HG02885 (cell line): ENCODE results near the gene EIF3I.

ENCODE experiments used
- ATAC-seq: cut with Tn5 transposase; IDR thresholded peaks from one replicate; pipeline ENCODE4 v1.9.1; 2021; ENCODE audit warnings: mild to moderate bottlenecking; ENCODE audit not compliant: unreplicated experiment, poor library complexity

EIF3I gene

GRCh38 chr1:32228771-32229170 lies 6.6 kb downstream of the EIF3I start:
- ATAC-seq = no peak

- ATAC-seq = no peak
These were observed 9.7 kb downstream of the EIF3I start for GRCh38 chr1:32231843-32232432.

DNA sequence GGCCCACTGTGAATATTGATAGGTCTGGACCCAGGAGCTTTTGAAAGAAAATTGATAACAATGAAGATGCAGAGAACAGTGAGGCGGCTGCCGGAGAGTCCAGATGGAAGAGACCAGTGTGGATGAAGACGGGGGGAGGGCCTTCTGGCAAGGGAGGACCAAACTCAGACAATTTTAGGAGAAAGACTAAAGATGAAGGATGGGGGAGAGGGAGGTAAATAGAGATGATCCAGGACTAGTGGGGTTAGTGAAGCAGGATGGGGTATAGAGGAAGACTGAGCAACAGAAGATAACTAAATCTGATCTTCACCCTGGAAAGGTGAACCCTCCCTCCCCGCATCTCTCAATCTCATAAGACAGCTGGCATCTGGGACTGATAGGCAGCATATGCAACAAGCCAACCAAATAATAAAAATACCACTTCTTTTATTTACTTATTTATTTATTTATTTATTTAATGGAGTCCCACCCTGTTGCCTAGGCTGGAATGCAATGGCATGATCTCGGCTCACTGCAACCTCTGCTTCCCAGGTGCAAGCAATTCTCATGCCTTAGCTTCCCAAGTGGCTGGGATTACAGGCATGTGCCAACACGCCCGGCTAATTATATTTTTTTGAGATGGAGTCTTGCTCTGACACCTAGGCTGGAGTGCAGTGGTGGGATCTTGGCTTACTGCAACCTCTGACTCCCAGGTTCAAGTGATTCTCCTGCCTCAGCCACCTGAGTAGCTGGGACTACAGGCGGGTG lies 10.5 kb downstream of the EIF3I start:
- no peak for ATAC-seq

DNA sequence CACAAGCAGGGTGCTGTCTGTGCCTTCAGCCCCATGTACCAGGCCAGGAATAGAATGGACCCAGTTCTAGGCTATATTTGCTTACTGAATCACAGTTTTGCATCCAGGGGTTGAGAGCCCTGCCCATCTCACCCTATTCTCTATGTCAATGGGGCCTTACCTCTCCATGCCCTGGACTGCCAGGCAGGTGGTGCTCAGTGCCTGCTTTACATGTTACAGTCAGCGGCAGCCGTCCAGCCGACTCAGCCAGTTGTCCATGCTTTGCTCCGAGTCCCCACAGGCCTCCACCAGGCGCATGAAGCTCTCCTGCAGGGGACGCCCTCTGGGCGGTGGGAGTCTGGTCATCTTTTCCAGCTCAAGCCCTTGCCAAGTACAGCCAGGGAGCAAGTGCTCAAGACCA lies 12.6 kb downstream of the EIF3I start:
- ATAC-seq = no peak

- ATAC-seq = no peak
These were observed 17.1 kb downstream of the EIF3I start for GRCh38 chr1:32239337-32239736.

GRCh38 chr1:32239790-32240139 lies 17.6 kb downstream of the EIF3I start:
- ATAC-seq = no peak

DNA sequence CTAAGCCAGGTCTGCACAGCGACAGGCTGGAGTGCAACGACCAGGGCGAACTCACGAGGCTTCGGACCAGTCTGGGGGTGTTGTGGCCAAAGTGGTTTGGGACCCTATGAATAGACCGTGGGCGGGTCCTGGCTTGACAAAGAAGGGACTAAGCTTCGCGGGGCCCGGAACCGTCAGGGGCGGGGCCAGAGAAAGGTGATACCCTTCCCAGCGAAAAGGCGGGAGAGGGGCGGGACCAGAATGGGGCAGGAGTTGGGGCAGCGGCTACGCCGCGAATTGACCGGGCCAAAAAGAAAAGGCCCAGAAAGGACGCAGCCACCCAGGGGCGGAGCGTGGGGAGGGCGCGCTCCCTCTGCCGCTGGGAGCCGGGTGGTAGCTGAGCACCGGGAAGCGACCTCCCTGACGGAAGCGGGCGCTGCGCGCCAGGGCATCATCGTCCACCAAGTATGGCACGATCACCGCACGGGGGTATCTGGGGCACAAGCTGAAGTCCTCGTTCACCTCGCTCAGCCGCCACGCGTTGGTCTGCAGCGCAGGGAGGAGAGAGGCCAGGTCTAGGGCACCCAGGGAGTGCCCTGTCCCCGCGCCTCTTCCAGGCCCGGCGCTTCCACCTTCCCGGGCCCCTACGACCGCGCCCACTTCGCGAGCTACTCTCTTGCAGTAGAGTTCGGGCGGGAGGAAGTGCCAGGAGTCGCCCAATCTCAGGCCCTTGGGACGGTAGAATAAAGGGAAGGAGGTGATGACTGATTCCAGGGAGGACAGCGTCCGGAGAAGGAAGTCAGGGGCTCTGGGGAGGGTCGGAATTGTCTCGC lies 18.1 kb downstream of the EIF3I start:
- no peak for ATAC-seq

- ATAC-seq = no peak
These were observed 19.0 kb downstream of the EIF3I start for GRCh38 chr1:32241001-32241763.

DNA sequence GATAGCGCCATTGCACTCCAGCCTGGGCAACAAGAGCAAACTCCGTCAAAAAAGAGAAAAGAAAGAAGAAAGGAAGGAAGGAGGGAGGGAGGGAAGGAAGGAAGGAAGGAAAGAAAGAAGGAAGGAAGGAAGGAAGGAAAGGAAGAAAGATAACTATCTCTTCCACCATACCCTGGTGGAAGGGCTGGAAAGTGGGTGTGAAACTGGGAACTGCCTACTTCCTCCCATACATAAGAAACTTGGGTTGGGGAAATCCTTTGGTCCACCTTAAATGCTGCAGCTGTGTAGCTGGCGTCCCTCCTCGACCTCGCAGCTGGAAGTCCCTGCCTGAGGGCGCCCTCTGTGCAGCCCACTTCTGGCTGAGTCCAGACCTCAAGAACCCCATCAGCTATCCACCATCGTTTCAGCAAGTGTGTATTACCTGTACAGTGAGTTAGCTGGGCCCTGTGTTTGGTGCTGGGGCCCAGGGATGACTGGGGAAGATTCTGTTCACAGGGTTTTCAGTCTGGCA lies 20.2 kb downstream of the EIF3I start:
- ATAC-seq = no peak

DNA sequence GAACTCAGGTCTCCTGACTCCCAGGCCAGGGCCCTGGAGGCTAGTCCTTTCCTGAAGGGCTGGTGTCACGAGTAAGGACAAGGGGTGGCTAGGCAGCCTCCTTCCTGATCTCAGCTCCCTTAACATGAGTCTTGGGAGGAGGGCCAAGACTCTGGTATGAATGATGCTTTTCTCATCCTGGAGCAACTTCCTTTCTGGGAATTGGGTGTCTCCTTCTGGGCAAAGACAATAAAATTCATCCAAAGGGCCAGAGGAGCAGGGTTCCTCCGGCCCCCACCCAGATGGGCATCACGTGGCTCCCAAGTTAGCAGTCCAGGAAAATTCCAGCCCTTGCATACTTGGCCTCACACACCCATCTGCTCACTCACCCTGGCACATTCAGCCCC lies 24.7 kb downstream of the EIF3I start, which contains the start of gene FAM167B:
Gene FAM167B (plus strand): TSS at position 335 of the 386 bp plus-strand sequence. CDS start 200 bp downstream, outside the sequence.
- no peak for ATAC-seq

DNA sequence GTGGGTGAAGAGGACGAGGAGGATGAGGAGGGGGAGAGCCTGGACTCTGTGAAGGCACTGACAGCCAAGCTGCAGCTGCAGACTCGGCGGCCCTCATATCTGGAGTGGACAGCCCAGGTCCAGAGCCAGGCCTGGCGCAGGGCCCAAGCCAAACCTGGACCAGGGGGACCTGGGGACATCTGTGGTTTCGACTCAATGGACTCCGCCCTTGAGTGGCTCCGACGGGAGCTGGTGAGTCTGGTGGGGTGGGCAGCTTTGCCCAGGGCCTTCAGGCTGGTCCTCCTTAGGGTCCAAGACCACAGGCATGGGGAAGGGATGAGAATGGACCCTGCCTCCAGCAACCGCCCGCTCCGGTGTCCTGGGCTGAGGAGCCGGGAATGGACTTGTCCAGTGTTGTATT lies 25.2 kb downstream of the EIF3I start:
- no peak for ATAC-seq

DNA sequence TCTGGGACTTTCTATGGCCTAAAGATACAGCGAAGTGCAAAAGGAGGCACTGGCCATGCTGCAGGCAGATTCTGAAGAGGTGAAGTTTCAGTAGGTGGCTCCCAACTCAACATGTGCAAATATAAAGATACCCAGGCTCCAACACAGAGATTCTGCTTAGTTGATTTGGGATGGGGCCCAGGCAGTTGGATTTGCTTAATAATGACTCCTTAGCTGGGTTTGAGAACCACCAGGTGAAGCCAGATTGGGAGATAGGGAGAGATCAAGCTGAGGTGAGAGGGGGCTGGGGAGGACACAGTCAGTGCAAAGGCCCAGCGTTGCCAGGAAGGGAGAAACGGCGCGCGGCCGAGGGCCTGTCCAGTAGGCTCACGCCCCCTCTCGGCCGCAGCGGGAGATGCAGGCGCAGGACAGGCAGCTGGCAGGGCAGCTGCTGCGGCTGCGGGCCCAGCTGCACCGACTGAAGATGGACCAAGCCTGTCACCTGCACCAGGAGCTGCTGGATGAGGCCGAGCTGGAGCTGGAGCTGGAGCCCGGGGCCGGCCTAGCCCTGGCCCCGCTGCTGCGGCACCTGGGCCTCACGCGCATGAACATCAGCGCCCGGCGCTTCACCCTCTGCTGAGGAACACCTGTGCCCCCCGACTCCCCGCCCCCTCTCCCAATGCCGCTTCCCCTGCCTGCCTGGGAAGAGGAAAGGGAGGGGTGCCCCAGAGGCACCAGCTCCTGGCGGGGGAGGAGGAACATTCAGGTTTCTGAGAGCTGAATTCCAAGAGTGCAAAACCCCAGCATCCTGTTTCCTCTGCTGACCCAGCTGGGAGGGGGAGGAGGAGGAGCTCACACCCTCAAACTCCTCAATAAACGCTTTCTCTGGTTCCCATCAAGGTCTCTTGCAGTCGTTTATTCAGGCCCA lies 26.0 kb downstream of the EIF3I start:
- ATAC-seq = peak; percentile 41

DNA sequence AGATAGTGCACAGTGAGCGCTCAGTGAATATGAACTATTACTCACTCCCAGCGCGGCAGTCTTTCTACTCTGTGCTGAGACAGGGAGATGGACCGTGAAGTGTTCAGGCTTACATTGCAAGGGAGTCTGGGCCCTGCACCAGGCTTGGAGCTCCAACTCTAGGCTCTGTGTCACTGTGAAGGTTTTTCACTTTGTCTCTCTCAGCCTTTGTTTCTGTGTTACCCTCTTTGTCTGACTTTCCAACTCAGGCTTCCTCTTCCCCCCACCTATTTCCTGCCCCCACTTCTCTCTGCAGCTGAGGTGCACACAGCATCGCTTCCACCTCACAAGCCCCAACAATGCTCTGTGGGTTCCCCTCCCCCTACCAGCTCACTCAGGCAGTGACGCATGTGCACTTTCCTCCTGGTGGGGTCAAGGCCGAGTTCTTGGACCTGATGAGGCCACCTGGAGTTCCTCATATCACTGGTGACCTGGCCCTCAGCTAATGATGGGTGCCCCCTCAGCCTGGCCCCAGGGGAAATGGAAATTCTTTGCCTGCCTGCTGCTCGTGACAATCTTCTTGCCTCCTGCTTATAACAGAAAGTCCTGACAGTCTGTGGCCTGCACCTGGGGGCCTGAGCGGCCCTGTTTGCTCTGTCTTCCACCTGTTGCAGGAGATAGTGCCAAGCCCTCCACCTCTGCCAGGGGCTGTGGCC lies 27.8 kb downstream of the EIF3I start:
- peak; percentile 62 for ATAC-seq

GRCh38 chr1:32250893-32251716 lies 28.9 kb downstream of the EIF3I start, which contains the start of gene LCK:
LCK (plus strand) TSS chr1:32251265; CDS start chr1:32274330, 23,065 bp downstream.
- ATAC-seq = no peak

- no peak for ATAC-seq
These were observed 33.2 kb downstream of the EIF3I start for GRCh38 chr1:32255072-32256071.

DNA sequence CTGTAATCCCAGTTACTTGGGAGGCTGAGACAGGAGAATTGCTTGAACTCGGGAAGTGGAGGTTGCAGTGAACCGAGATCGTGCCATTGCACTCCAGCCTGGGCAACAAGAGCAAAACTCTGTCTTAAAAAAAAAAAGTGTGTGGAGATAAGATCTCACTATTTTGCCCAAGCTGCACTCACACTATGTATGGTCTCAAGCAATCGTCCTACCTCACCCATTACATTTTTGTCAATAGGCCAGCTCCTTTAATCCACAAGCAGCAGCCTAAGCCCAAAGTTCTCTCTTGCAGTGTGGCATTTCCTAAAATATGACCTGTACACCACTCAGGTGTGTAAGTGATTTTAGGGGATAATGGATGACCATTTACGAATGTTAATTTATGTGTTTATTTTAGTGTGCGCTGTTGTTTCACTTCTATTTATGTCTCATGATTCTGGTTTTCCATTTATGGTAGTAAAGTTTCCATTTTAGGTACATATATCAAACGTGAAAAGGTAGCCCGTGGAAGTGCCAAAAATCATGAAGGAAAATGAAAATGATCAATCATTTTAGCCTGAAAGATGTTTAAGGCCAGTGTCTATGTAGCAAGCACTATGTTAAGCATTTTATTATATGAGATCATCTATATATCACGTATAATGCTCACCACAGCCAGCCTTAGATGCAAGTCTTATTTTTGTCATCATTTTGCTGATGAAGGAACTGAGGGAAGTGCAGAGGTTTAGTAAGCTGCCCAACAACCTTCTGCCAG lies 34.4 kb downstream of the EIF3I start:
- ATAC-seq = no peak
